HG03378 (cell line): Measurements from ENCODE around the gene FBXO11.
"Not testable (repeated sequence)": the region's sequence is repeated elsewhere in the genome, so short reads cannot be mapped to it uniquely, and the experiment has no call there.

ENCODE experiments used
- ATAC-seq: cut with Tn5 transposase; IDR thresholded peaks from one replicate; pipeline ENCODE4 v1.9.1; 2021; ENCODE audit warnings: mild to moderate bottlenecking, moderate library complexity; ENCODE audit not compliant: unreplicated experiment

FBXO11 gene

GRCh38 chr2:47853067-47853777 is 53.1 kb downstream of the FBXO11 start:
- ATAC-seq, result not testable (repeated sequence)

GRCh38 chr2:47850198-47850597 is 56.1 kb downstream of the FBXO11 start:
- ATAC-seq, result no peak

- ATAC-seq, result no peak
Observed at GRCh38 chr2:47849368-47849767, 56.9 kb downstream of the FBXO11 start.

GRCh38 chr2:47844162-47844561 is 62.1 kb downstream of the FBXO11 start:
- no peak for ATAC-seq

GRCh38 chr2:47843407-47843806 is 62.9 kb downstream of the FBXO11 start:
- ATAC-seq, result no peak

- ATAC-seq, result no peak
Observed at GRCh38 chr2:47842846-47843245, 63.5 kb downstream of the FBXO11 start.

GRCh38 chr2:47838686-47839085 is 67.6 kb downstream of the FBXO11 start:
- ATAC-seq, result no peak

- no peak for ATAC-seq
Observed at GRCh38 chr2:47838249-47838648, 68.0 kb downstream of the FBXO11 start.

GRCh38 chr2:47833516-47833968 is 72.8 kb downstream of the FBXO11 start:
- ATAC-seq, result peak; percentile 95

- no peak for ATAC-seq
Observed at GRCh38 chr2:47822518-47822917, 83.8 kb downstream of the FBXO11 start.

- no peak for ATAC-seq
Observed at GRCh38 chr2:47819834-47820233, 86.5 kb downstream of the FBXO11 start.

- no peak for ATAC-seq
Observed at GRCh38 chr2:47818777-47819176, 87.5 kb downstream of the FBXO11 start.

- ATAC-seq, result no peak
Observed at GRCh38 chr2:47815764-47816163, 90.5 kb downstream of the FBXO11 start.

GRCh38 chr2:47811668-47812067 is 94.6 kb downstream of the FBXO11 start:
- ATAC-seq, result no peak

- no peak for ATAC-seq
Observed at GRCh38 chr2:47810850-47811249, 95.4 kb downstream of the FBXO11 start.

- ATAC-seq, result no peak
Observed at GRCh38 chr2:47809903-47810302, 96.4 kb downstream of the FBXO11 start.

- no peak for ATAC-seq
Observed at GRCh38 chr2:47808614-47809013, 97.7 kb downstream of the FBXO11 start.

- no peak for ATAC-seq
Observed at GRCh38 chr2:47805850-47806249, 100.4 kb downstream of the FBXO11 start.

- no peak for ATAC-seq
Observed at GRCh38 chr2:47803770-47804169, 102.5 kb downstream of the FBXO11 start.

- no peak for ATAC-seq
Observed at GRCh38 chr2:47803363-47803762, 102.9 kb downstream of the FBXO11 start.

- no peak for ATAC-seq
Observed at GRCh38 chr2:47801118-47801517, 105.2 kb downstream of the FBXO11 start.

- ATAC-seq, result no peak
Observed at GRCh38 chr2:47799031-47799609, 107.2 kb downstream of the FBXO11 start.

GRCh38 chr2:47798631-47799030 is 107.7 kb downstream of the FBXO11 start:
- ATAC-seq, result no peak
